Activated CD4-positive, alpha-beta T cell treated with anti-CD3 and anti-CD28 coated beads, Interleukin-2, amount 50 U/mL, for 4 hours (primary cell): ENCODE data around the gene JADE2.
"Not testable (repeated sequence)": the region's sequence is repeated elsewhere in the genome, so short reads cannot be mapped to it uniquely, and the experiment has no call there.

Experiments
- DNase-seq, 2 experiments: peaks; one replicate each; pipeline ENCODE4 v3.0.0-alpha.2; 2020

Gene JADE2

GRCh38 chr5:134508521-134509195, 16.8 kb upstream of the JADE2 start:
- no peak for DNase-seq

GRCh38 chr5:134509308-134510040, 16.0 kb upstream of the JADE2 start:
- DNase-seq: no peak

GRCh38 chr5:134510970-134511795, 14.3 kb upstream of the JADE2 start:
- peak; percentile 44 to 52 for DNase-seq

- no peak for DNase-seq
These were observed 13.4 kb upstream of the JADE2 start for GRCh38 chr5:134511796-134512660.

- DNase-seq: no peak
These were observed 12.8 kb upstream of the JADE2 start for GRCh38 chr5:134512661-134512999.

GRCh38 chr5:134515801-134516200, 9.7 kb upstream of the JADE2 start:
- no peak for DNase-seq

GRCh38 chr5:134516984-134517383, 8.5 kb upstream of the JADE2 start:
- DNase-seq: not testable (repeated sequence)

GRCh38 chr5:134517553-134517952, 7.9 kb upstream of the JADE2 start:
- DNase-seq: no peak

GRCh38 chr5:134519989-134520388, 5.5 kb upstream of the JADE2 start:
- no peak for DNase-seq

GRCh38 chr5:134521841-134522240, 3.6 kb upstream of the JADE2 start:
- DNase-seq: no peak

GRCh38 chr5:134523543-134524271, 1.8 kb upstream of the JADE2 start:
- no peak for DNase-seq

GRCh38 chr5:134524272-134524825, 1.1 kb upstream of the JADE2 start:
- peak; percentile 49 to 57 for DNase-seq

- DNase-seq: peak; percentile 52 to 56
These were observed 413 bp downstream of the JADE2 start for GRCh38 chr5:134525683-134526482.

- DNase-seq: peak; percentile 46 to 51
These were observed 1.1 kb downstream of the JADE2 start for GRCh38 chr5:134526483-134527155.

GRCh38 chr5:134527156-134527960, 1.9 kb downstream of the JADE2 start:
- peak; percentile 44 to 53 for DNase-seq

GRCh38 chr5:134527961-134528424, 2.5 kb downstream of the JADE2 start:
- no peak for DNase-seq

- no peak for DNase-seq
These were observed 3.1 kb downstream of the JADE2 start for GRCh38 chr5:134528556-134528955.

- DNase-seq: no peak
These were observed 4.0 kb downstream of the JADE2 start for GRCh38 chr5:134529460-134529859.
